GM19099 (cell line): ENCODE measurements around the gene COIL.

Source experiments
- POLR2A ChIP-seq: IDR thresholded peaks from 3 replicates; pipeline ENCODE4 v1.6.1; 2011; ENCODE audit warnings: low read depth; ENCODE audit not compliant: insufficient read length; ENCODE audit errors: extremely low read depth

Gene COIL

GRCh38 chr17:56956992-56957391 is 3.9 kb downstream of the COIL start:
- TF ChIP-seq POLR2A, result no peak

- no peak for TF ChIP-seq POLR2A
Observed at GRCh38 chr17:56949595-56949994, 11.3 kb downstream of the COIL start.

GRCh38 chr17:56948491-56948890 is 12.4 kb downstream of the COIL start:
- no peak for TF ChIP-seq POLR2A

GRCh38 chr17:56947741-56948140 is 13.1 kb downstream of the COIL start:
- TF ChIP-seq POLR2A, result no peak

- TF ChIP-seq POLR2A, result no peak
Observed at GRCh38 chr17:56945938-56946505, 14.8 kb downstream of the COIL start.

GRCh38 chr17:56943505-56944125 is 17.2 kb downstream of the COIL start:
- TF ChIP-seq POLR2A, result no peak

GRCh38 chr17:56939869-56940484 is 20.9 kb downstream of the COIL start:
- TF ChIP-seq POLR2A, result no peak

GRCh38 chr17:56937687-56938086 is 23.2 kb downstream of the COIL start:
- no peak for TF ChIP-seq POLR2A

- TF ChIP-seq POLR2A, result no peak
Observed at GRCh38 chr17:56936697-56937322, 24.0 kb downstream of the COIL start.

- TF ChIP-seq POLR2A, result no peak
Observed at GRCh38 chr17:56935461-56935860, 25.4 kb downstream of the COIL start.

GRCh38 chr17:56934280-56934679 is 26.6 kb downstream of the COIL start:
- TF ChIP-seq POLR2A, result no peak

- no peak for TF ChIP-seq POLR2A
Observed at GRCh38 chr17:56933868-56934267, 27.0 kb downstream of the COIL start.

- no peak for TF ChIP-seq POLR2A
Observed at GRCh38 chr17:56933151-56933745, 27.6 kb downstream of the COIL start.

GRCh38 chr17:56930739-56931337 is 30.0 kb downstream of the COIL start:
- TF ChIP-seq POLR2A, result no peak

GRCh38 chr17:56929362-56929969 is 31.4 kb downstream of the COIL start:
- no peak for TF ChIP-seq POLR2A
